OCI-LY1 (cell line): ENCODE results near the gene CNTN2.

Experiments
- EZH2 ChIP-seq: fragments of 200-600 bp; sonication (generic), shearing (Covaris generic); IDR thresholded peaks from 2 replicates; pipeline ENCODE4 v1.8.0; 2017; ENCODE audit warnings: borderline replicate concordance, mixed run types, mild to moderate bottlenecking, antibody characterized with exemption, low read length, moderate library complexity, mixed read lengths
- TF ChIP-seq, protein P1 (sequence below): fragments of 200-600 bp; sonication (generic), shearing (Covaris generic); IDR thresholded peaks from 2 replicates; pipeline ENCODE4 v1.5.1; 2017; ENCODE audit warnings: mild to moderate bottlenecking, antibody characterized with exemption, low read length, moderate library complexity, mixed read lengths

DNA sequence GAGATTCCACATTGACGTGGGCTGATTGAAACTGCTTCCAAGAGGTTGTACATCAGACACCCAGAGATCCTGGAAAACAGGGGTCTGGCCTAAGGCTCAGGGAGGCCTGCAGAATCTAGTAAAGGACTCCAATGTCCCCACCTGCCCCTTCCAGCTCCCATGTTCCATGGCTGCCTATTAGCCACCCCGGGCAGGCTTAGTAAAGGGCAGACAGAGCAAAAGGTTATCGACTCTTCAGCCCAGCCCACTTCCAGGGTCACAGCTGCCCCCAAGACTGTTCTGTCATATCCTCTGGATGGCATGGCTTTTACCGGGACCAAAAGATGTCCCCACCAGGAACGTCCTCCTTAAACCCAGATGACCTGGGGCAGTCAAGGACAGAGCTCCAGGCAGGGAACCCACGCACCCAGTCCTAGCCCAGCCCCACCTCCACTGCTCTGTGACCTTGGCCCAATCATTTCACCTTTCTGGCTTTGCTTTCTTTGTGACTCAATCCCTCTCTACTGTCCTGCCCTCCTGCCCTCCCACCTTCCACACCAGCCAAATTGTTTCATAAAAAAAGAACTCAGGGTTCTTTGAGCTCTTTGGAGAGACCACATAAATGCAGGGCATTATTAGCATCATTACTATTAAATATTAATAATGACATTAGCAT is 4.8 kb upstream of the CNTN2 start:
- TF ChIP-seq, protein P1, sequence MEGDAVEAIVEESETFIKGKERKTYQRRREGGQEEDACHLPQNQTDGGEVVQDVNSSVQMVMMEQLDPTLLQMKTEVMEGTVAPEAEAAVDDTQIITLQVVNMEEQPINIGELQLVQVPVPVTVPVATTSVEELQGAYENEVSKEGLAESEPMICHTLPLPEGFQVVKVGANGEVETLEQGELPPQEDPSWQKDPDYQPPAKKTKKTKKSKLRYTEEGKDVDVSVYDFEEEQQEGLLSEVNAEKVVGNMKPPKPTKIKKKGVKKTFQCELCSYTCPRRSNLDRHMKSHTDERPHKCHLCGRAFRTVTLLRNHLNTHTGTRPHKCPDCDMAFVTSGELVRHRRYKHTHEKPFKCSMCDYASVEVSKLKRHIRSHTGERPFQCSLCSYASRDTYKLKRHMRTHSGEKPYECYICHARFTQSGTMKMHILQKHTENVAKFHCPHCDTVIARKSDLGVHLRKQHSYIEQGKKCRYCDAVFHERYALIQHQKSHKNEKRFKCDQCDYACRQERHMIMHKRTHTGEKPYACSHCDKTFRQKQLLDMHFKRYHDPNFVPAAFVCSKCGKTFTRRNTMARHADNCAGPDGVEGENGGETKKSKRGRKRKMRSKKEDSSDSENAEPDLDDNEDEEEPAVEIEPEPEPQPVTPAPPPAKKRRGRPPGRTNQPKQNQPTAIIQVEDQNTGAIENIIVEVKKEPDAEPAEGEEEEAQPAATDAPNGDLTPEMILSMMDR = no peak
- TF ChIP-seq EZH2 = no peak
